ENCODE data around the gene COG8.

COG8 gene

DNA sequence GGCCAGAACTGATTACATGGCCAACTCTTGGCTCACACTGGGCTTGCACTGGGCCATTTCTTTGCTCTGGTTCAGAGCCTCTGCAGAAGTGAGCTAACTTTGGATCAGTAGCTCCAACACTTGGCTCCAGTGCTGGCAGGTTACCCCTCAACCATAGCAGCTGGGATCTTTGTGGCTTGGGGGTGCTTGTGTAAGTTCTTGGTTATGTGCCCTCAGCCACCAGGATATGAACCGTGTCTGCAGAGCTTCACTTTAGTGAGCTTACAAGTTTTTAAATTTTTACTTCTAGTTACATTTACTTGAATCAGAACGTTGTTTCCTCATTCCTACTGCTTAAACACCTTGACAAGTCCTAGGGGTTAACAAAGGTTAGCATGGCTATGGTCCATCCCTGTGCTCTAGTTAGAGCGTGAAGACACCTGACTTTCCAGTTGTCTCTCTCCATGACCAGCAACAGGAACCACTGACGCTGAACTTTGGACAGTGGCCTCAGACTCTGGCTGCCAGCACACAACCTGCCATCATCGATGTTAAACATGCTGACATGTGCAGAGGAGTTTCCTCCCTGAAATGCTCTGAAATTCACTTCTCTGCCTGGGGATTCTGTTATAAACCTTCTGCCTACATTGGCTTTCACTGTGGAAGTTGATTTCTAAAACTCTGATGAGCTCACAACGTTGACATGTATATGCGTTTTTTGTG, 13.0 kb downstream of the COG8 start:
- peaks cover 13% of the 10 kb centered on the region for H3K4me1 ChIP-seq (ENCODE audit: insufficient read depth, low read length)
- no peak overlapping the region for H3K27ac ChIP-seq (ENCODE audit: low read depth, low read length)
- peak overlapping the region; percentile 9; the same call in 1 of the 2 replicates for H3K4me3 ChIP-seq (ENCODE audit: low read length)
- H3K36me3 ChIP-seq (ENCODE audit: insufficient read depth, low read length), result peaks cover 77% of the 10 kb centered on the region
- H3K27me3 ChIP-seq (ENCODE audit: insufficient read depth, low read length), result no peaks in the 10 kb centered on the region
- H3K9ac ChIP-seq (ENCODE audit: low read depth, low read length), result no peak overlapping the region
- no peaks in the 10 kb centered on the region for H3K9me3 ChIP-seq (ENCODE audit: insufficient read depth, low read depth, low read length)
- WGBS, result 94% methylated on average over 7 of the region's 7 CpGs

DNA sequence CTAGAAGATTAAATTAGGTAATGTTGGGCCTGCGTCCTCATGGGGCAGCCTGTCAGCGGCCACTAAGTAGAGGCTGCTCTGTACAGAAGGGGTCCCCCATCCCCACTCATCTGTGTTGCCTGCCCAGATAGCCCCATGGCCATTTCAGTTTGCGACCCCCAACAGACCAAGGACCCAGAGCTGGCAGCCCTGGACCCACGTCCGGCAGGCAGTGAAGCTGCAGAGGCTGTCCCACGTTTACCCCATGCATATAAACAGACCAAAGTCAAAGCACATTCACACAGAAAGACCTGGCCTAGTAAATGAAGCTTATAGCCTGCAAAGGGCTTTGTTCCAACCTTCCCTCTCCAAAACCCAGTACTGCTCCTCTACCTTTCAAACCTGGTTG, 13.6 kb downstream of the COG8 start:
- H3K4me3 ChIP-seq (ENCODE audit: low read length), result no peak overlapping the region
- peaks cover 83% of the 10 kb centered on the region for H3K36me3 ChIP-seq (ENCODE audit: insufficient read depth, low read length)
- no peak overlapping the region for H3K27ac ChIP-seq (ENCODE audit: low read depth, low read length)
- H3K27me3 ChIP-seq (ENCODE audit: insufficient read depth, low read length), result no peaks in the 10 kb centered on the region
- H3K9ac ChIP-seq (ENCODE audit: low read depth, low read length), result no peak overlapping the region
- peaks cover 13% of the 10 kb centered on the region for H3K4me1 ChIP-seq (ENCODE audit: insufficient read depth, low read length)
- H3K9me3 ChIP-seq (ENCODE audit: insufficient read depth, low read depth, low read length), result no peaks in the 10 kb centered on the region
- 93% methylated on average over 6 of the region's 6 CpGs for WGBS

DNA sequence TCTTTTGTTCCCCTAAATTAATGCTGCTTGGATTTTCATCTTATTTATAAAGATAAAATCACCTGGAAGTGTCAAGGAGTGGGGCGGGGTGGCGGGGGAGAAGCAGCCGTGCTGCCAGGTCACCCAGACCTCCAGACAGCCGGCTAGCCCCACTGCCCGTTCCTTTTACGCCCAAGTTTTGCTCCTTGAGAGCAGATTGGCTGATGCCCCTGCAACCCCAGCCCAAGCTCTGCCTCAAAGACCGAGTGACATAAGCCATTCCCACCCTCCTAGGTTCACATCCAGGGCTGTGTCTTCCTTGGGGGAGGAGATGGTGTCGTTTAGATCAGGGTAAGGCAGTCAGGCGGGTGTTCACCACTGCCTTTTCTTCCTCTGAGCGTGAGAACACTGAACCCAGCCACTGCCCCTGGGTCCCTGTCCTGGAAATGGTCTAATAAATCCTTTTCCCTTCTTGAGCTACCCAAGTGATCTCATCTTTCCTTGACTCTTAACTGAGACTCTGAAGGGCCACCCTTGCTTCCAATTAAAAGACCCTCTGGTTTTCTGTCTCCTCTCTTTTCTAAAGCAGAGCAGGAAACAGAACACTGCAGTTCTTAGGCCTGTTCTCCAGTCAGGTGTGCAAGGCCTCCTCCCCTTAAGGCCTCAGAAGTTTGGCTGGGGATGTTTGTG, 14.6 kb downstream of the COG8 start:
- H3K36me3 ChIP-seq (ENCODE audit: insufficient read depth, low read length), result peaks cover 93% of the 10 kb centered on the region
- no peak overlapping the region for H3K9ac ChIP-seq (ENCODE audit: low read depth, low read length)
- H3K4me3 ChIP-seq (ENCODE audit: low read length), result no peak overlapping the region
- WGBS, result 94% methylated on average over 10 of the region's 10 CpGs
- H3K27me3 ChIP-seq (ENCODE audit: insufficient read depth, low read length), result no peaks in the 10 kb centered on the region
- no peak overlapping the region for H3K27ac ChIP-seq (ENCODE audit: low read depth, low read length)
- H3K9me3 ChIP-seq (ENCODE audit: insufficient read depth, low read depth, low read length), result no peaks in the 10 kb centered on the region
- H3K4me1 ChIP-seq (ENCODE audit: insufficient read depth, low read length), result peaks cover 13% of the 10 kb centered on the region

DNA sequence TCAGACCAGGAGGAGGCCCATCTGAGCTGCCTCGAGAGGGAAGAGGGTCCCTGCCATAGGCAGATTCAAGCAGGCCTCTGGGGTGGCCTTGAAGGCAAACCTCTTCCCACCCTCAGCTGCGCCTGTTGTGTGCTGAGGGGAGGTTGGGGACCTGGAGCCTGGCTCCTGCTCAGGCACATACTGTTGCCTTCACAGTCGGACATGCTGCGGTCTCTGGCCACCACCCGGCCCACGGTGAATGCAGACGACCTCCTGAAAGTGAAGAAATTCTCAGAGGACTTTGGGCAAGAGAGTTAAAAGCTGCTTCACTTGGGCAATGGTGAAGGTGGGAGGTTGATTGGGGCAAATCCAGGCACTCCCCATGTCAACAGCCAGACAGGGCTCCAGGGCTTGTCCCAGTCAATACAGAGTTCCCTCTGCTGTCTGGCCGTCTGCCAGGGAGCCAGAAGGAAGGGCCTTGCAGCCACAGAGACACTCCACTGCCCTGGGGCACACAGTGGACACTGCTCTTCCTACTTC, 15.3 kb downstream of the COG8 start:
- WGBS, result 98% methylated on average over 8 of the region's 8 CpGs
- H3K36me3 ChIP-seq (ENCODE audit: insufficient read depth, low read length), result peaks cover 96% of the 10 kb centered on the region
- H3K27me3 ChIP-seq (ENCODE audit: insufficient read depth, low read length), result no peaks in the 10 kb centered on the region
- H3K27ac ChIP-seq (ENCODE audit: low read depth, low read length), result no peak overlapping the region
- no peak overlapping the region for H3K4me3 ChIP-seq (ENCODE audit: low read length)
- H3K9me3 ChIP-seq (ENCODE audit: insufficient read depth, low read depth, low read length), result no peaks in the 10 kb centered on the region
- H3K4me1 ChIP-seq (ENCODE audit: insufficient read depth, low read length), result peaks cover 10% of the 10 kb centered on the region
- no peak overlapping the region for H3K9ac ChIP-seq (ENCODE audit: low read depth, low read length)

DNA sequence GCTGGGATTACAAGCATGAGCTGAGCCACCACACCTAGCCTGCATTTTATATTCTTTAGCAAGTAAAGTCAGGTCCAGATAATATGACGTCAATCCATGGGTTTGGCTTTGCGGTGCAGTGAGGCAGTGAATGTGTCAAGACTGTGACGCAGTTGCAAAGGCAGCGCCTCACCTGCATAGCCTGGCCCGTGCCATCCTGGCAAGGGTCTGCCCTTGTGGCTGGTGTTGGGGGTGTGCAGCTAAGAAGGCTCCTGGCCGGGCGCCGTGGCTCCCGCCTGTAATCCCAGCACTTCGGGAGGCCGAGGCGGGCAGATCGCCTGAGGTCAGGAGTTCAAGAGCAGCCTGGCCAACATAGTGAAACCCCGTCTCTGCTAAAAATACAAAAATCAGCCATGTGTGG, 15.9 kb downstream of the COG8 start:
- peaks cover 96% of the 10 kb centered on the region for H3K36me3 ChIP-seq (ENCODE audit: insufficient read depth, low read length)

DNA sequence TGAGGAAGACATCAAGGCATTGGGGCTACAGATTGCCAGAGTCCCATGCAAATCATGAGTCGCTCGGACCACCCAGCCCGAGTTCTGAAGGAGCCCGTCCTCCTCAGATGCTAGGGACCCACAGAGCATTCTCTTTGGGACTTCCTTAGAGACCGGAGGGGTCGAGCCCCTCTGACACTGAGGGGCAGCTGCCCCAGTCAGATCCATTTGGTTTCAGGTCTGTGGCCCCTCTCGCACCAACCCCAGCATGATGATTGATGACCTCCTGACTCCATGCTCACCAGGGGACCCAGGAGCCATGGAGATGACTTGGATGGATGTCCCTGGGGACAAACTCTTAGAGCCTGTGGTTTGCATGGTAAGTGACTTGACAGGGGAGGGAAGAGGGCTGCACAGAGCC, 17.0 kb downstream of the COG8 start:
- Histone ChIP-seq H3K4me3 (ENCODE audit: low read length) (no peak overlapping the region), H3K36me3 (ENCODE audit: insufficient read depth, low read length) (peaks cover 91% of the 10 kb centered on the region), H3K4me1 (ENCODE audit: insufficient read depth, low read length) (no peaks in the 10 kb centered on the region), H3K9me3 (ENCODE audit: insufficient read depth, low read depth, low read length) (no peaks in the 10 kb centered on the region), H3K27me3 (ENCODE audit: insufficient read depth, low read length) (no peaks in the 10 kb centered on the region), H3K27ac (ENCODE audit: low read depth, low read length) (no peak overlapping the region), H3K9ac (ENCODE audit: low read depth, low read length) (no peak overlapping the region)
- WGBS, result 95% methylated on average over 7 of the region's 7 CpGs

More for the DNA sequence above, 15.9 kb downstream of the COG8 start:
- H3K9me3 ChIP-seq (ENCODE audit: insufficient read depth, low read depth, low read length), result no peaks in the 10 kb centered on the region
- WGBS, result 93% methylated on average over 14 of the region's 14 CpGs
- H3K27me3 ChIP-seq (ENCODE audit: insufficient read depth, low read length), result no peaks in the 10 kb centered on the region
- H3K27ac ChIP-seq (ENCODE audit: low read depth, low read length), result no peak overlapping the region
- H3K4me3 ChIP-seq (ENCODE audit: low read length), result no peak overlapping the region
- H3K4me1 ChIP-seq (ENCODE audit: insufficient read depth, low read length), result peaks cover 3% of the 10 kb centered on the region
- H3K9ac ChIP-seq (ENCODE audit: low read depth, low read length), result no peak overlapping the region

DNA sequence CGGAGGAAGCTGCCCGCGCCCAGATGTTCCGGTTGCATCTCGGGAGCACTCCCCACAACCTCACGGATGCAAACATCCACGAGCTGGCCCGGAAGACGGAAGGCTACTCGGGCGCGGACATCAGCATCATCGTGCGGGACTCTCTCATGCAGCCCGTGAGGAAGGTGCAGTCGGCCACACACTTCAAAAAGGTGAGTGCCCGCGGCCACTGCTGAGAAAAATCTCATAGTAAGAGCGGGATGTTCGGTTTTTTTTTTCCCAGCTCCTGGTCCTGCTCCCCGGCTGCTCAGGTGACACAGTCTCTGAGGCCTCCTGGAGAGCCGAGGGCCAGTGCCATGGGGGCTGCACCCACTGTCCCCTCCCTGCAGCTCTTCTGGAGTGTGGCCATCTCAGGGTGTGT, 18.3 kb downstream of the COG8 start:
- 96% methylated on average over 22 of the region's 22 CpGs for WGBS
- Histone ChIP-seq H3K27ac (ENCODE audit: low read depth, low read length) (no peak overlapping the region), H3K9ac (ENCODE audit: low read depth, low read length) (no peak overlapping the region)

DNA sequence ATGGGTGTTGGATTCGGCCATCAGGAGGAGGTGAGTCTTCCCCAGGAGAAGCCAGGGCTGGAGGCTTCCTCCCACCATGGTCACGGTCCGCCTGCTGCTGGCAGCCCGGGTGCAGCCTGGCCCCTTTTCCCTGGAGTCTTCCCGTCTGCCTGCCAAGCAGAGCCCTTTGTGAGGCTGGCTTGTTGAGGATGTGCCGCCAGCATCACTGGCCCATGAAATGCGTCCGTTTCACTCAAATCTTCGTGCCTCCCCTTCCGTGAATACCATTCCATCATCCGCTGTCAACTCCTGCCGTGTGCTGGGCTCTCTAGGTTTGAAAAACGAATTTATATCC, 18.7 kb downstream of the COG8 start:
- H3K27ac ChIP-seq (ENCODE audit: low read depth, low read length), result no peak overlapping the region
- peaks cover 90% of the 10 kb centered on the region for H3K36me3 ChIP-seq (ENCODE audit: insufficient read depth, low read length)
- no peaks in the 10 kb centered on the region for H3K9me3 ChIP-seq (ENCODE audit: insufficient read depth, low read depth, low read length)
- 91% methylated on average over 13 of the region's 13 CpGs for WGBS
- no peaks in the 10 kb centered on the region for H3K4me1 ChIP-seq (ENCODE audit: insufficient read depth, low read length)
- no peaks in the 10 kb centered on the region for H3K27me3 ChIP-seq (ENCODE audit: insufficient read depth, low read length)
- no peak overlapping the region for H3K9ac ChIP-seq (ENCODE audit: low read depth, low read length)
- H3K4me3 ChIP-seq (ENCODE audit: low read length), result no peak overlapping the region

More for the DNA sequence above, 18.3 kb downstream of the COG8 start:
- H3K4me1 ChIP-seq (ENCODE audit: insufficient read depth, low read length), result no peaks in the 10 kb centered on the region
- no peak overlapping the region for H3K4me3 ChIP-seq (ENCODE audit: low read length)
- H3K36me3 ChIP-seq (ENCODE audit: insufficient read depth, low read length), result peaks cover 90% of the 10 kb centered on the region
- no peaks in the 10 kb centered on the region for H3K27me3 ChIP-seq (ENCODE audit: insufficient read depth, low read length)
- no peaks in the 10 kb centered on the region for H3K9me3 ChIP-seq (ENCODE audit: insufficient read depth, low read depth, low read length)

DNA sequence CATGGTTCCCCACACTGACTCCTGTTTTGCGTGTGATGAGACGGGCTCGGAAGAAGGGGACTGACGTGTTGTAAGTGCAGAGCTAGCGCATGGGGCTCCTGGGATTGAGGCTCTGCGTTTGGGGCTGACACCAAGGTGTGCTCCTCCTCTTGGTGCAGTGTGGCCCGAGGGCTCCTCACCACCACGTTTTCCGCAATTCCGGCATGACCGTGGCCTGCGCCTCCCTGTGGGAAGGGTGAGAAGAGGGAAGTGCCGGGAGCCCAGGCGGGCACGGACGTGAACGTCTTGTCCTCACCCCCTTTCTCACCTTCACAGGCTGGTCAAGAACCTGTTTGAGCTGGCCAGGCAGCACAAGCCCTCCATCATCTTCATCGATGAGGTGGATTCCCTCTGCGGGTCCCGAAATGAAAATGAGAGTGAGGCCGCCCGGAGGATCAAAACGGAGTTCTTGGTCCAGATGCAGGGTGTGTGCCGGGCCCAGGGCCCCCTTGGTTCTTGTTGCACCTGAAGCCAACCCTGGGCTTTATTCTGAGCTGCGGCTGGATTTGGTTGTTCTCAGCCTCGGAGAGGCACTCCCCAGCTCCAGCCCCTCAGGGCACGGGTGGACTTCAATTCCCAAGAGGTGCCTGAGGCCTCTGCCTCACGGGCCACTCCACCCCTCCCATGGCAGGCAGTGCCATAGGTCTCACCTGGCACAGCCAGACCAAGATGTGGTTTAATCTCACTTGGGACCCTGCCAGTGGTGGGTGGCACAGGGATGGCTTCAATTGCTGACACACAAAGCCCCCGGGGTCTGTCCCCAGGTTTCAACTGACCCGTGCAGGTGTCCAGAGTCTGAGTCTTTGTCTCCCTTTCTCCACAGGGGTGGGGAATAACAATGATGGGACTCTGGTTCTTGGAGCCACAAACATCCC, 19.3 kb downstream of the COG8 start:
- Histone ChIP-seq H3K4me3 (ENCODE audit: low read length) (no peak overlapping the region), H3K4me1 (ENCODE audit: insufficient read depth, low read length) (no peaks in the 10 kb centered on the region), H3K27me3 (ENCODE audit: insufficient read depth, low read length) (no peaks in the 10 kb centered on the region), H3K9ac (ENCODE audit: low read depth, low read length) (no peak overlapping the region), H3K36me3 (ENCODE audit: insufficient read depth, low read length) (peaks cover 91% of the 10 kb centered on the region), H3K27ac (ENCODE audit: low read depth, low read length) (no peak overlapping the region), H3K9me3 (ENCODE audit: insufficient read depth, low read depth, low read length) (no peaks in the 10 kb centered on the region)
- 95% methylated on average over 30 of the region's 30 CpGs for WGBS

DNA sequence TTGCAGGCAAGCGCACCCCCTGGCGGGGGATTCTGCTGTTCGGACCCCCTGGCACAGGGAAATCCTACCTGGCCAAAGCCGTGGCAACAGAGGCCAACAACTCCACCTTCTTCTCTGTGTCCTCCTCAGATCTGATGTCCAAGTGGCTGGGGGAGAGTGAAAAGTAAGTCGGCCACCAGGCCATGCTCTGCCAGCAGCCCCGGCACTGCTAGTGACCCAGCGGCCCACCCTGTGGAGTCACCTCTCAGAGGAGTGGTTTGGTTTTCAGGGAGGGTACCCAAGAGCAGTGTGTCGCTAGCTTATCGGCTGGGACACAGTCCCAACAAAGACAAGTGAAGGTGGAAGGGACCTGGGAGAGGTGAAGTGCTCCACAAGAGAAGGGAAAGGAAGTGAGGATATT, 20.0 kb downstream of the COG8 start:
- H3K27ac ChIP-seq (ENCODE audit: low read depth, low read length), result no peak overlapping the region
- H3K9ac ChIP-seq (ENCODE audit: low read depth, low read length), result no peak overlapping the region
- no peaks in the 10 kb centered on the region for H3K4me1 ChIP-seq (ENCODE audit: insufficient read depth, low read length)
- H3K27me3 ChIP-seq (ENCODE audit: insufficient read depth, low read length), result no peaks in the 10 kb centered on the region
- no peak overlapping the region for H3K4me3 ChIP-seq (ENCODE audit: low read length)
- 91% methylated on average over 9 of the region's 9 CpGs for WGBS
- H3K9me3 ChIP-seq (ENCODE audit: insufficient read depth, low read depth, low read length), result no peaks in the 10 kb centered on the region
- peaks cover 87% of the 10 kb centered on the region for H3K36me3 ChIP-seq (ENCODE audit: insufficient read depth, low read length)

DNA sequence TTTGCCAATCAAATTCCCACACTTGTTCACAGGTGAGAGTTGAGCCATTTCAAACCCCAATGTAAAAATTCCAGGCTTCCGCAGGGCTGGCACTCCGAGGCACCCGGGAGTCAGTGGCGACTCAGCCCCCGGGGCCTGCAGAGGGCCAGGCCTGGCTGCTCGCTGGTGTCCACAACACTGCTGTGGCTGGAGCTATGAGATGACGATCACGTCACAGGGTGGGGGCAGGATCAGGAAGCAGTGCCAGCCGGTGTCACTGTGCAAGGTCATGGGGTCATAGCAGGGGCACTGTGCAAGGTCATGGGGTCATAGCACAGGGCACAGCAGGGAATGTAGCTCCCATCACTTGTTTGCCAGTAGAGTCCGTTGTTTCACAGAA, 20.5 kb downstream of the COG8 start:
- no peaks in the 10 kb centered on the region for H3K4me1 ChIP-seq (ENCODE audit: insufficient read depth, low read length)
- H3K27ac ChIP-seq (ENCODE audit: low read depth, low read length), result no peak overlapping the region
- H3K27me3 ChIP-seq (ENCODE audit: insufficient read depth, low read length), result no peaks in the 10 kb centered on the region
- H3K9ac ChIP-seq (ENCODE audit: low read depth, low read length), result no peak overlapping the region
- H3K4me3 ChIP-seq (ENCODE audit: low read length), result no peak overlapping the region
- 96% methylated on average over 10 of the region's 10 CpGs for WGBS
- H3K36me3 ChIP-seq (ENCODE audit: insufficient read depth, low read length), result peaks cover 86% of the 10 kb centered on the region
- H3K9me3 ChIP-seq (ENCODE audit: insufficient read depth, low read depth, low read length), result no peaks in the 10 kb centered on the region
